ENCODE data around the gene FGA. TPM values are rescaled to one million over a fixed set of nuclear protein-coding genes. Genes with fewer than 3 reads are reported as not detected.
"Not testable (repeated sequence)": the region's sequence is repeated elsewhere in the genome, so short reads cannot be mapped to it uniquely, and the experiment has no call there.

FGA gene
- total RNA-seq, 2 experiments from 2014 or later: not detected

DNA sequence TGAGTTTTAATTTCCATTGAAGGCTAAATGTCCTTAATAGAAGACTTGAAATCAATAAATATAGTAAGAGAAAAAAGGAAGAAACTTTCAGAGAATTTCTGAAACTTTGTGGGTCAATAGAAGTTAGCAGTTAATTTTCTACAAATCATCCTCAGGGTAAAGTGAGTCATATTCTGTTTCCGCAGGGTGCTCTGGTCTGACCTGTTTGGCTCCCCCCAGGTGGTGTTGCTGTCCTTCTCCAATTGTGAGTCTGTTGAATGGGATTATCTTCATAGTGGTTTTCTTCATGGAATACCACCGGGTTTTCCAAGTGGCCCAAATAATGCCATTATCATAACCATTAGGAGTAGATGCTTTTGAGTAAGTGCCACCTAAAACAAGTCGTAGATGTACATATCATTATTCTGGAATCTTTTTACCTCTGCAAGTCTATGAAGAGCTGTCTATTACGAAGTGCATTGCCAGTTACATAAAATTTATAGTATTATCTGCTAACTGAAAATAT, 14.2 kb upstream of the FGA start:
- H3K27ac Mint-ChIP-seq: no peak overlapping the region
- no peak overlapping the region for H3K4me3 Mint-ChIP-seq
- H3K27me3 Mint-ChIP-seq (ENCODE audit: low read depth): peaks cover 26% of the 10 kb centered on the region
- no peaks in the 10 kb centered on the region for H3K36me3 Mint-ChIP-seq (ENCODE audit: low read depth)
- H3K4me1 Mint-ChIP-seq (ENCODE audit: low read depth): no peaks in the 10 kb centered on the region
- H3K9me3 Mint-ChIP-seq: no peaks in the 10 kb centered on the region
- no peak for DNase-seq
- CTCF ChIA-PET: interaction anchor here (0.6 kb wide), 1 partner anchor 297 kb away, joined by 3 read pairs; no protein-coding TSS in a partner anchor
- intact Hi-C loops (cut with micrococcal nuclease): no loop called here

DNA sequence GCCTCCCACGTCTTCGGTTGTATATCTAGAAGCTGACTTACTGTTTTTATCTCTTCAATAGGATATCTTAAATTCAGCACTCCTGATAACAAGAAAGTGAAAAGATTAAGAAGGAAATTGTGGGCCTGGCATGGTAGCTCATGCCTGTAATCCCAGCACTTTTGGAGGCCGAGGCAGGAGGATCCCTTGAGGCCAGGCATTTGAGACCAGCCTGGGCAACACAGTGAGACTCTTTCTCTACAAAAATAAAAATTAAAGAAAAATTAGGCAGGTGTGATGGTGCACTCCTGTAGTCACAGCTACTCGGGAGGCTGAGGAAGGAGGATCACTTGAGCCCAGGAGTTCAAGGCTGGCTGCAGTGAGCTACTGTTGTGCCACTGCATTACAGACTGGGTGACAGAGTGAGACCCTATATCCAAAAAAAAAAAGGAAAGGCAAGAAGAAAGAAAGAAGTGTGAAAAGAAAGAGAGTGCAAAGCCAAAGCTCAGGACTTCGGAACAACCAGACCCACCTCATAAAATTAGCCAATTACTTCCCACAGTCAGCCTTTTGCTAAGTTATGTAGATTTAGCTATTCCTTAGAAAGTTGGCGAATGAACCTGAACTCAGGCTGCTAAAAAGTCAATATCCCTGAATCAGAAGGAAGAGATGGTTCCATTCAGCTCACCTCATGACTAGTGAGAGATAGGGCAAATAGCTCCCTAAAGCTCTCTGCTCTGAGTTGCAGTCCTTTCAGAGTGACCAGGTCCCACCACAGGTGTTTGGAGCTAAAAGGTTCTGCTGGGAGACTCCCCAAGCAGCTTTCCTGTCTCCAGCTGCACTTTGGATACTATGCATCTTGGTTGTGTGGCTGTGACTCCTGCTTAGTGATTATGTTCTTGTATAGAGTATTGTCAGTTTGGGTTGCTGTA, 12.7 kb upstream of the FGA start:
- no peak overlapping the region for H3K4me3 Mint-ChIP-seq
- no peak for DNase-seq
- H3K27ac Mint-ChIP-seq: no peak overlapping the region
- intact Hi-C loops (cut with micrococcal nuclease): loop anchor here (2.0 kb wide), 1 partner anchor 22 kb away; no protein-coding TSS in a partner anchor
- no peaks in the 10 kb centered on the region for H3K4me1 Mint-ChIP-seq (ENCODE audit: low read depth)
- CTCF ChIA-PET: interaction anchor here (0.8 kb wide), 1 partner anchor 9 kb away, joined by 3 read pairs; no protein-coding TSS in a partner anchor
- peaks cover 16% of the 10 kb centered on the region for H3K27me3 Mint-ChIP-seq (ENCODE audit: low read depth)
- H3K9me3 Mint-ChIP-seq: no peaks in the 10 kb centered on the region
- no peaks in the 10 kb centered on the region for H3K36me3 Mint-ChIP-seq (ENCODE audit: low read depth)

DNA sequence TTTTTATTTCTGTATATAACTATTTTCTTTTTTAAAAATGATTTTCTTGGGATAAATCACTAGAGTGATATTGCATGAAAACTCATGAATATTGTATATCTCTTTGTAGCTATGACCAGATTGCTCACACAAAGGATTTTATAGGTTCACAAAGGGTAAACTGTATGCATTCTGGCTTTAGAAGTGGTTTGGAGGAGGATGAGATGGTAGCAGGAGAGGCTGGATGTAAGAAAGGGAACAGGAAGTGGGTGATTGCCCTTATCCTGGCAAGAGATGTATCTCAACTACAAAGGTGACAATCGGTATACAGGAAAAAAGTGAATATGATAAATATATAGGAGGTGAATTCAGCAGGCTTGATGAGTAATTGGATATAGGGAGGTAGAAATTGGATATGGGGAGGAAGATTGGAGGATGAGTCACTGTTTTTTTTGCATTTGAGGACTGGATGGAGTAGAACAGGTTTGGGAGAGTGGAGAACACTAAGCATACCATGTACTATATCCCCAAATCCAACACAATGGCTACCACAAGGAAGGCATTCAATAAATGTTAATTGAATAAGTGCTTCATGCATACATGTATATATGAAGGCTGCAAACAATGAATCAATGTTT, 12.0 kb upstream of the FGA start:
- no peak overlapping the region for H3K27ac Mint-ChIP-seq
- CTCF ChIA-PET: no interaction called here
- no peaks in the 10 kb centered on the region for H3K4me1 Mint-ChIP-seq (ENCODE audit: low read depth)
- no peaks in the 10 kb centered on the region for H3K9me3 Mint-ChIP-seq
- intact Hi-C loops (cut with micrococcal nuclease): loop anchor here (2.0 kb wide), 1 partner anchor 22 kb away; no protein-coding TSS in a partner anchor
- H3K36me3 Mint-ChIP-seq (ENCODE audit: low read depth): no peaks in the 10 kb centered on the region
- no peak for DNase-seq
- H3K4me3 Mint-ChIP-seq: no peak overlapping the region
- H3K27me3 Mint-ChIP-seq (ENCODE audit: low read depth): peaks cover 17% of the 10 kb centered on the region

DNA sequence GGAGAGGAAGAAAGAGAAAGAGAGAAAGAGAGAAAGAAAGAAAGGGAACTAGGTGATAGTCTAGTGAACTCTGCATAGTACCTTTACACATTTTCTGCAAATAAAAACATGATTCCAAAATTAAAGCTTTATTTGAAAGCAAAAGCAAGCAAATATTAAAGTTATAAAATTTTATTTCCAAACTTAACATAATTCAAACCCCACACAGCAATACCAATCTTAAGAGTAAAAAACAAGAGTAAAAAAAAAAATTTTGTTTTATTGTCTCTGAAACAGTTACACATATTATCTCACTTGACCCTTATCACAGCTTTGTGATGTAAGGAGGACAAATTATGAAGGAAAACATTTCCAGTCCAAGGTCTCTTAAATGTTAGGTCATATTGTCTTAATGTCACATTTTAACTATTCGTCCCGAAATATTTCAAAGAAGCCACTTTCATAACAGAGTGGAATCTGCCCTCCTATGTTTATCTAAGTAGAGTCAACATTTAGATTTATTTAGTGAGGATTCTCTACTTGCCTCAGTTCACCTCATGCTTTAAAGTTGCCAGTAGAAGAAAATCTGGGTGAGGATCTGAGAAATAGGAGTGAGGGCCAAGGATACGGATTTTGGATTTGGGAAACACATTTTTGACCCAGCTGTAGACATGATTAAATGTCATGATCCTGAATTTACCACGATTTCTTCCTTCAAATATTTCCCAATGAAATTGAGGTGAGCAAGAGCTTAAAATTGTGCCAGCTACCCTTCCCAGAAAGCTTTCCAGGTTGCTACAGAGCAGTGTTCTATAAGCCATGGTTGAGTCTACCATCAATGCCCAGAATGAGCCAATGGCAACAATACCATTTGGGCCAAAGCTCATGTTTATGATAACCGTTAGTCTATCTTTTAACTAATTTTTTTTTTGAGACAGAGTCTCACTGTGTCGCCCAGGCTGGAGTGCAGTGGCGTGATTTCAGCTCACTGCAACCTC, 7.5 kb upstream of the FGA start:
- H3K4me3 Mint-ChIP-seq: no peak overlapping the region
- H3K4me1 Mint-ChIP-seq (ENCODE audit: low read depth): no peaks in the 10 kb centered on the region
- no peak for DNase-seq
- CTCF ChIA-PET: interaction anchor here (0.6 to 0.7 kb wide), 2 partner anchors 131 to 158 kb away, joined by 3 to 4 read pairs; no protein-coding TSS in a partner anchor
- H3K27ac Mint-ChIP-seq: no peak overlapping the region
- intact Hi-C loops (cut with micrococcal nuclease): no loop called here
- peaks cover 17% of the 10 kb centered on the region for H3K27me3 Mint-ChIP-seq (ENCODE audit: low read depth)
- no peaks in the 10 kb centered on the region for H3K9me3 Mint-ChIP-seq
- no peaks in the 10 kb centered on the region for H3K36me3 Mint-ChIP-seq (ENCODE audit: low read depth)

DNA sequence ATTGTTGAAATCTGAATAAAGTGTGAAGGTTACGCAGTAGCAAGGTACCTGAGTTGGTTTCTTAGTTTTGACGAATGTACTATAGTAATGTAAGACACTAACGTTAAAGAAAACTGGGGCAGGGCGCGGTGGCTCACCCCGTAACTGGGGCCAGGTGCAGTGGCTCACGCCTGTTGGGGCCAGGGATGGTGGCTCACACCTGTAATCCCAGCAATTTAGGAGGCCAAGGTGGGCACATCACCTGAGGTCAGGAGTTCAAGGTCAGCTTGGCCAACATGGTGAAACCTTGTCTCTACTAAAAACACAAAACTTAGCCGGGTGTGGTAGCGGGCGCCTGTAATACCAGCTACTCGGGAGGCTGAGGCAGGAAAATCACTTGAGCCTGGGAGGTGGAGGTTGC, 6.7 kb upstream of the FGA start:
- CTCF ChIA-PET; H3K9me3 Mint-ChIP-seq; intact Hi-C loops (cut with micrococcal nuclease); H3K36me3 Mint-ChIP-seq (ENCODE audit: low read depth); DNase-seq; H3K4me3 Mint-ChIP-seq; H3K4me1 Mint-ChIP-seq (ENCODE audit: low read depth); H3K27ac Mint-ChIP-seq: not testable (repeated sequence)
- H3K27me3 Mint-ChIP-seq (ENCODE audit: low read depth): peaks cover 15% of the 10 kb centered on the region

DNA sequence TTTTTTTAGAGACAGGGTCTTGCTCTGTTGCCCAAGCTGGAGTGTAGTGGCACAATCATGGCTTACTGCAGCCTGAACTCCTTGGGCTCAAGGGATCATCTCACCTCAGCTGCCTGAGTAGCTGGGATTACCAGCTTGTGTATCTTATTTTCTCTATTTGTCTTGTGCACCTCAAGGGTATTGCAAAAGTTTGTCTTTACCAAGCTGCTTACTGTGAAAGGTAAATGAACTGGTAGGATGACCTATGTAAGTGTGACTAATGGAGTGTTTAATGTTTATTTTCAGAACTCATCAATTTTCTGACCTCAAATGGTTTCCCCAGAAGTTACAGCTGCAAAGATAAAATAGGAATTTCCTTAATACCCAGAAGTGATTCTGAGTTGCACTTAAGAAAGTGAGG, 5.3 kb upstream of the FGA start:
- no peak overlapping the region for H3K4me3 Mint-ChIP-seq
- no peak for DNase-seq
- H3K4me1 Mint-ChIP-seq (ENCODE audit: low read depth): no peaks in the 10 kb centered on the region
- intact Hi-C loops (cut with micrococcal nuclease): no loop called here
- CTCF ChIA-PET: interaction anchor here (0.5 kb wide), 1 partner anchor 809 kb away, joined by 3 read pairs; no protein-coding TSS in a partner anchor
- H3K9me3 Mint-ChIP-seq: no peaks in the 10 kb centered on the region
- peaks cover 16% of the 10 kb centered on the region for H3K27me3 Mint-ChIP-seq (ENCODE audit: low read depth)
- H3K27ac Mint-ChIP-seq: no peak overlapping the region
- no peaks in the 10 kb centered on the region for H3K36me3 Mint-ChIP-seq (ENCODE audit: low read depth)

DNA sequence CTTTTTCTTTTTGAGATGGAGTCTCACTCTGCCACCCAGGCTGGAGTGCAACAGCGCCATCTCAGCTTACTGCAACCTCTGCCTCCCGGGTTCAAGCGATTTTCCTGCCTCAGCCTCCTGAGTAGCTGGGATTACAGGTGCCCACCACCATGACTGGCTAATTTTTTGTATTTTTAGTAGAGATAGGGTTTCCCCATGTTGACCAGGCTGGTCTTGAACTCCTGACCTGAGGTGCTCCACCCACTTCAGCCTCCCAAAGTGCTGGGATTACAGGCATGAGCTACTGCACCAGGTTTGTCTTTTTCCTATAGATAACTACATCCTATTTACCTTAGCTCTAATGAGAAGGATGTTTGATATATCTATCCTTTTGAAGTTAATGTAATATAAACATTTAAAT, 3.8 kb upstream of the FGA start:
- CTCF ChIA-PET: interaction anchor here (0.8 to 1.5 kb wide), 4 partner anchors 9 to 42 kb away, joined by 3 to 5 read pairs (median 3); no protein-coding TSS in a partner anchor

DNA sequence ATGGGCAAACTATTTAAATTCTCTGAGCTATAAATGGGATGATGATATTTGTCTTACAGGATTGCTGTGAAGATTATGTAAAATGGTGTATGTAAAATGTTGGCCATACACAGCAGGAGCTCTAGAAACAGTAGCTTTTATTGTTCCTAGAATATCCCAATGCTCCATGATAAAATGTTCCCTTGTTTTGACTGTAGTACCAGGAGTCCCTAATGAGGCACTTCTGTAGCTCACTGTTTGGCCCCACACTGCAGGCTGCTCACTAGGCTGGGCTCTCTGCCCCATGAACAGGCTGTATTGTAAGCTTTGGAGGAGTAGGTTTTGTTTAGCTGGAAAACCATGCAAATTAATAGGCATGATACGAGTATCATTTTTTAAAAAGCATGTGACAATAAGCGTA, 3.3 kb upstream of the FGA start:
- CTCF ChIA-PET: interaction anchor here (0.8 to 1.5 kb wide), 3 partner anchors 16 to 41 kb away, joined by 3 to 5 read pairs (median 3); no protein-coding TSS in a partner anchor
- H3K36me3 Mint-ChIP-seq (ENCODE audit: low read depth): no peaks in the 10 kb centered on the region
- no peaks in the 10 kb centered on the region for H3K9me3 Mint-ChIP-seq
- no peak overlapping the region for H3K4me3 Mint-ChIP-seq
- no peaks in the 10 kb centered on the region for H3K4me1 Mint-ChIP-seq (ENCODE audit: low read depth)
- intact Hi-C loops (cut with micrococcal nuclease): no loop called here
- peaks cover 12% of the 10 kb centered on the region for H3K27me3 Mint-ChIP-seq (ENCODE audit: low read depth)
- H3K27ac Mint-ChIP-seq: no peak overlapping the region
- DNase-seq: no peak

More for the DNA sequence above, 3.8 kb upstream of the FGA start:
- H3K27ac Mint-ChIP-seq; H3K4me1 Mint-ChIP-seq (ENCODE audit: low read depth); H3K36me3 Mint-ChIP-seq (ENCODE audit: low read depth); intact Hi-C loops (cut with micrococcal nuclease); H3K9me3 Mint-ChIP-seq; DNase-seq; H3K4me3 Mint-ChIP-seq: not testable (repeated sequence)
- H3K27me3 Mint-ChIP-seq (ENCODE audit: low read depth): peaks cover 12% of the 10 kb centered on the region

DNA sequence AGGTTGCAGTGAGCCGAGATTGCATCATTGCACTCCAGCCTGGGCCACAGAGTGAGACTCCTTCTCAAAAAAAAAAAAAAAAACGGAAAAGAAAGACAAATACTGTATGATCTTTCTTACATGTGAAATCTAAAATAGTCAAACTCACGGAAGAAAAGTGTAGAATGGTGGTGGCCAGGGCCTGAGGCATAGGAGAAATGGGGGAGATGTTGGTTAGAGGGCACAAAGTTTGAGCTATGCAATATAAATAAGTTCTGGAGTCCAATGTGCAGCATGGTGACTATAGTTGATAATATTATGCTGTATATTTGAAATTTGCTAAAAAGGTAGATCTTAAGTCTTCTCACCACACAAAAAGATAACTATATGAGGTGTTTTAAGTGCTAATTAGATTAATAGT, 1.3 kb upstream of the FGA start:
- Mint-ChIP-seq H3K27ac (no peak overlapping the region), H3K4me1 (ENCODE audit: low read depth) (no peaks in the 10 kb centered on the region), H3K4me3 (no peak overlapping the region), H3K9me3 (no peaks in the 10 kb centered on the region), H3K36me3 (ENCODE audit: low read depth) (no peaks in the 10 kb centered on the region), H3K27me3 (ENCODE audit: low read depth) (peaks cover 9% of the 10 kb centered on the region)
- CTCF ChIA-PET: interaction anchor here (0.7 kb wide), 1 partner anchor 35 kb away, joined by 3 read pairs; no protein-coding TSS in a partner anchor
- no peak for DNase-seq
- intact Hi-C loops (cut with micrococcal nuclease): no loop called here

DNA sequence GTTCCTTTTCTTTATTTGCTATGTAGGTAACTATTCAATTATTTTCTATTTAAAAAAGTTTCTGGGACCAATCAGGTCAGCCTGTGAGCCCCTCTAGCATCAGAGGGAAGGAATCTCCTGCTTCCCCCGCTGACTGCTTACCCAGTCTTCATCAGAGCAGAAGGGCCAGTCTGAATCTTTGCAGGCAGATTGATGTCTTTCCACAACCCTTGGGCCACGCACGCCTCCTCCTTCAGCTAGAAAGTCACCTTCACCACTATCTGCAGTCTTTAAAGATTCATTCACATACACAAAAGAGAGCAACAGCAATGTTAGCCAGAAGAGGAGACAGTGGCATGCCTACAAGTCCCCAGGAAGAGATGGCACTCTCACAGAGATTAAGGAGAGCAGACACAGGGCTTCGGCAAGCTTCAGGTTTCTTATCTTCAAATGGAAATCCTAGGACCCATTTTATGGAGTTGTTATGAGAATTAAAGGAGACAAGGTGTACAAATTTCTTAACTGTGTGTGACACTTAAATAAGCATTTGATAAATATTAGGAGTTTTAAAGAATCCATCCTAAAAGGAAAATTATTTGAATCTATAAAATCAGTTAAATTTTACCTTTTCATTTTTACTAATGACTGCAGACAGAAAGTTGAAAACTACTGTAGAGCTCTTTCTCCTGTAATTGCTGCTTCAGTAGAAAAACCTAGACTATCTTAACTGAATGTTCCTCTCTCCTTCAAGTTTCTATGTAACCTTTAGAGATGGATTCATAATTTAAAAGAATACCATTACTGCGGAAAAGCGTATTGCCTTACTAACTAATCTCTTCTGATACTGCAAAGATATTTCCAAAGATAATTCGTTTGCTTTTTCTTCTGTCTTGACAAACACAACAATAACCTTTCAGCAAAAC, 995 bp downstream of the FGA start:
- no peak for DNase-seq
- CTCF ChIA-PET: interaction anchor here (1.1 kb wide), 1 partner anchor 34 kb away, joined by 3 read pairs; no protein-coding TSS in a partner anchor
- Mint-ChIP-seq H3K27ac (no peak overlapping the region), H3K36me3 (ENCODE audit: low read depth) (no peaks in the 10 kb centered on the region), H3K9me3 (no peaks in the 10 kb centered on the region), H3K4me1 (ENCODE audit: low read depth) (no peaks in the 10 kb centered on the region), H3K4me3 (no peak overlapping the region), H3K27me3 (ENCODE audit: low read depth) (peaks cover 7% of the 10 kb centered on the region)
- intact Hi-C loops (cut with micrococcal nuclease): no loop called here

DNA sequence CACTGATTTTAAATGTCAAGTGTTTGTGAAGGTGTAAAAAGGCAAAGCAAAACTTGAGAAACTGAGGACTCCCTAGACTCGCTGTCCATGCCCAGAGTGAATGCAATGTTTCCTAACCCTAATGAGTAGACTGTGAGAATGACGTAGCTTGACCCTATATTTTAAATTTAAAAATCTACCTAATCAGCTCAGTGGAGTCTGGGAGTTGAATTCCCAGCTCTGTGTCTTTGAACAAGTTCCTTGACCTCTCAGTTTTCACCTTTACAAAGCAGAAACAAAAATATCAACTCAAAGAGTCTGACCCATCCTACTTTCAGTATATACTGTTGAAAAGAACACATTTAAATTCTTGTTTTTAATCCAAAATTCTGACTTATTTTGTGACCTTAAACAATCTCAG, 2.3 kb downstream of the FGA start:
- no peaks in the 10 kb centered on the region for H3K36me3 Mint-ChIP-seq (ENCODE audit: low read depth)
- H3K4me1 Mint-ChIP-seq (ENCODE audit: low read depth): no peaks in the 10 kb centered on the region
- H3K9me3 Mint-ChIP-seq: no peaks in the 10 kb centered on the region
- H3K27ac Mint-ChIP-seq: no peak overlapping the region
- intact Hi-C loops (cut with micrococcal nuclease): no loop called here
- no peak for DNase-seq
- H3K27me3 Mint-ChIP-seq (ENCODE audit: low read depth): peaks cover 7% of the 10 kb centered on the region
- CTCF ChIA-PET: no interaction called here
- no peak overlapping the region for H3K4me3 Mint-ChIP-seq
